K562 (cell line): ENCODE results near the gene PNPO. TPM values are rescaled to one million over a fixed set of nuclear protein-coding genes. Genes with fewer than 3 reads are reported as not detected.
A peak's percentile ranks its signal among the peaks of the same experiment; 100 is the strongest.

Experiments used
- BDP1 ChIP-seq: IDR thresholded peaks from 3 replicates; pipeline ENCODE4 v1.6.1; 2011; ENCODE audit not compliant: insufficient read length, insufficient read depth
- CCNT2 ChIP-seq: IDR thresholded peaks from 2 replicates; pipeline ENCODE4 v1.6.1; 2011; ENCODE audit warnings: borderline replicate concordance, low read depth, mild to moderate bottlenecking, moderate library complexity, mixed read lengths, low read length; ENCODE audit not compliant: insufficient read length; ENCODE audit errors: extremely low read depth
- DACH1 ChIP-seq: fragments of 450-650 bp; IDR thresholded peaks from 2 replicates; pipeline ENCODE4 v1.6.1; 2018; ENCODE audit not compliant: partially characterized antibody
- EGR1 ChIP-seq: fragments of 450-650 bp; conservative IDR thresholded peaks from 2 replicates; pipeline ENCODE4 v1.6.1; 2017; ENCODE audit warnings: mild to moderate bottlenecking
- FOSL1 ChIP-seq: fragments of 200-800 bp; sonication (Bioruptor generic); conservative IDR thresholded peaks from 2 replicates; pipeline ENCODE4 v1.6.1; 2016; ENCODE audit warnings: missing genetic modification characterization, missing compliant biosample characterization
- GTF2A2 ChIP-seq: IDR thresholded peaks from 2 replicates; pipeline ENCODE4 v1.6.1; 2016; ENCODE audit warnings: mild to moderate bottlenecking, missing genetic modification characterization, missing compliant biosample characterization
- GTF2F1 ChIP-seq: IDR thresholded peaks from 2 replicates; pipeline ENCODE4 v1.6.1; 2011; ENCODE audit warnings: low read depth, low read length, improper control_type of control experiment
- KDM1A ChIP-seq, 2 experiments: fragments of 450-650 bp; IDR thresholded peaks; 2 replicates each; pipeline ENCODE4 v1.6.1; 2016; ENCODE audit warnings: mild to moderate bottlenecking in 2 of 2
- KLF1 ChIP-seq: fragments of 450-650 bp; IDR thresholded peaks from 2 replicates; pipeline ENCODE4 v1.6.1; 2016; ENCODE audit warnings: missing genetic modification characterization, missing compliant biosample characterization
- KLF16 ChIP-seq: IDR thresholded peaks from 2 replicates; pipeline ENCODE4 v1.6.1; 2016; ENCODE audit warnings: antibody characterized with exemption
- MEIS2 ChIP-seq: fragments of 450-650 bp; IDR thresholded peaks from 2 replicates; pipeline ENCODE4 v1.6.1; 2014; ENCODE audit warnings: mild to moderate bottlenecking; ENCODE audit not compliant: partially characterized antibody
- NCOA1 ChIP-seq: fragments of 450-650 bp; IDR thresholded peaks from 2 replicates; pipeline ENCODE4 v1.6.1; 2016; ENCODE audit warnings: low read depth
- NR2F6 ChIP-seq: fragments of 450-650 bp; formaldehyde crosslinking; IDR thresholded peaks from 2 replicates; pipeline ENCODE4 v1.4.0; 2020; ENCODE audit warnings: mild to moderate bottlenecking
- OTX1 ChIP-seq: fragments of 450-650 bp; formaldehyde crosslinking; IDR thresholded peaks from 2 replicates; pipeline ENCODE4 v1.4.0; 2022; ENCODE audit warnings: mild to moderate bottlenecking
- RBM17 ChIP-seq: fragments of 200-400 bp; formaldehyde crosslinking; IDR thresholded peaks from 2 replicates; pipeline ENCODE4 v1.6.1; 2017; ENCODE audit warnings: low read depth, mild to moderate bottlenecking, low read length, borderline replicate concordance
- SLC30A9 ChIP-seq: fragments of 250-450 bp; sonication (Bioruptor Pico); IDR thresholded peaks from 2 replicates; pipeline ENCODE4 v1.8.0; 2022; ENCODE audit warnings: mild to moderate bottlenecking, moderate library complexity
- SRSF3 ChIP-seq: fragments of 200-400 bp; formaldehyde crosslinking; IDR thresholded peaks from 2 replicates; pipeline ENCODE4 v1.6.1; 2016; ENCODE audit warnings: mild to moderate bottlenecking, low read length, moderate library complexity; ENCODE audit not compliant: insufficient read depth
- STAT5B ChIP-seq: fragments of 250-450 bp; sonication (Bioruptor Pico); IDR thresholded peaks from 2 replicates; pipeline ENCODE4 v1.8.0; 2021; ENCODE audit warnings: mild to moderate bottlenecking, inconsistent platforms
- TCF7 ChIP-seq: sonication (generic); IDR thresholded peaks from 2 replicates; pipeline ENCODE4 v1.6.1; 2016; ENCODE audit warnings: antibody characterized with exemption, borderline replicate concordance
- THRAP3 ChIP-seq: fragments of 450-650 bp; IDR thresholded peaks from 2 replicates; pipeline ENCODE4 v1.6.1; 2016; ENCODE audit warnings: mild to moderate bottlenecking, inconsistent platforms, borderline replicate concordance
- WHSC1 ChIP-seq: IDR thresholded peaks from one replicate; pipeline ENCODE4 v1.6.1; 2012; ENCODE audit warnings: low read length, control low read depth, inconsistent platforms
- ZFPM2 ChIP-seq: fragments of 250-450 bp; sonication (Bioruptor Pico); IDR thresholded peaks from 2 replicates; pipeline ENCODE4 v1.5.1; 2022; ENCODE audit warnings: mild to moderate bottlenecking
- ZNF445 ChIP-seq: fragments of 250-450 bp; sonication (Bioruptor Pico); IDR thresholded peaks from 2 replicates; pipeline ENCODE4 v1.4.0; 2020; ENCODE audit warnings: low read depth, mild to moderate bottlenecking, moderate library complexity
- ZNF695 ChIP-seq: fragments of 450-650 bp; formaldehyde crosslinking; IDR thresholded peaks from 2 replicates; pipeline ENCODE4 v1.4.0; 2020; ENCODE audit warnings: mild to moderate bottlenecking, moderate library complexity
- ZNF717 ChIP-seq: fragments of 250-450 bp; sonication (Bioruptor Pico); IDR thresholded peaks from 2 replicates; pipeline ENCODE4 v1.5.0; 2021
- ZNF76 ChIP-seq: fragments of 250-450 bp; sonication (Bioruptor Pico); IDR thresholded peaks from 2 replicates; pipeline ENCODE4 v1.4.0; 2020; ENCODE audit warnings: mild to moderate bottlenecking, moderate library complexity, borderline replicate concordance
- polyA plus RNA-seq, 8 experiments: library from polyadenylated mRNA; depleted of rRNA in 4 of 8; stranded (reverse) in 5 of 8; unstranded in 3 of 8; fragments of >200 nt; fragmentation: Nextera tagmentation in 2 of 8; fragmentation: Illumina TruSeq in 1 of 8; extraction: Ambion mirVana in 2 of 8; extraction: Trizol in 1 of 8; gene quantifications; 2 replicates each; pipeline versions ENCODE4 v1.2.1 to v1.2.3, GENCODE V29; 2011 to 2014; ENCODE audit warnings: inconsistent platforms in 1 of 8, missing spikeins in 1 of 8
- total RNA-seq, 7 experiments: library from RNA; depleted of rRNA in 6 of 7; stranded (reverse); fragments of >200 nt in 6 of 7; fragmentation: Illumina TruSeq in 2 of 7; extraction: Trizol in 2 of 7; gene quantifications; 2 replicates each; pipeline versions ENCODE4 v1.2.1 to v1.2.3, GENCODE V29; 2011 to 2021; ENCODE audit warnings: low replicate concordance in 1 of 7
- TF ChIP-seq, protein P1 (sequence below): fragments of 450-650 bp; formaldehyde crosslinking; IDR thresholded peaks from 2 replicates; pipeline ENCODE4 v1.4.0; 2020; ENCODE audit warnings: mild to moderate bottlenecking, moderate library complexity
- TF ChIP-seq, protein P2 (sequence below): sonication (generic); formaldehyde crosslinking; IDR thresholded peaks from 2 replicates; pipeline ENCODE4 v1.8.0; 2022; ENCODE audit warnings: missing genetic modification reagents, mild to moderate bottlenecking, moderate library complexity, borderline replicate concordance
- TF ChIP-seq, protein P3 (sequence below): fragments of 250-450 bp; sonication (Bioruptor Pico); IDR thresholded peaks from 2 replicates; pipeline ENCODE4 v1.4.0; 2020; ENCODE audit warnings: borderline replicate concordance

The PNPO gene
- total and polyA plus RNA-seq, 9 of the 15 experiments (the other 6 are each of a cell fraction or from before 2014, with no cell fraction given), result 16.6 to 39.0 (median 27.4) TPM

DNA sequence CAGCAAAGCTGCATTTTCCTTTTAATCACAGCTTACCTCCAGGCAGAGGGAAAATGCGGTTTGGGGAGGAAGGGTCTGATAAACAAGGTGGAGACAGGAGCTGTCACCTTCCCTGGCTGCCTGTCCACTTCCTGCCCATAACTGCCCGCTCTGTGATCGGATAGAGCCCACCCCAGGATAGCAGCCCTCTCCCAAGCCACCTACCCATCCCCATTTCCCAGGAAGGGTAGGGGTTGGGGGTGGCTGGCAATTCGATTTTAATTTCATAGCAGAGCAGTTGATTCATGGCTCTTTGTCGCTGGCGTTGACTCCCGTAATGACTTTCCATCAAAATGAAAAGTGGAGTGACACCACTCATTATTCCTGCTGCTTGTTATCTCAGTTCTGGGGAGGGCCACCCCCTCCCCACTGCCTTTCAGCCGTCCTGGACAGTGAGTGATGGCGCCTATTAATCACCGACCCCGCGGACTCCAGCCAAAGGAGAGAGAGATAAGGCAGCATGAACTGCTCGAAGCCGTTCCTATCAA is 40.8 kb downstream of the PNPO start (continued):
- TF ChIP-seq EGR1, result peak; percentile 73
- no peak for TF ChIP-seq RBM17
- TF ChIP-seq CCNT2, result peak; percentile 39
- no peak for TF ChIP-seq WHSC1
- no peak for TF ChIP-seq ZNF445 (CRISPR knock-in tag)
- no peak for TF ChIP-seq SLC30A9 (CRISPR knock-in tag)
- TF ChIP-seq, protein P1, sequence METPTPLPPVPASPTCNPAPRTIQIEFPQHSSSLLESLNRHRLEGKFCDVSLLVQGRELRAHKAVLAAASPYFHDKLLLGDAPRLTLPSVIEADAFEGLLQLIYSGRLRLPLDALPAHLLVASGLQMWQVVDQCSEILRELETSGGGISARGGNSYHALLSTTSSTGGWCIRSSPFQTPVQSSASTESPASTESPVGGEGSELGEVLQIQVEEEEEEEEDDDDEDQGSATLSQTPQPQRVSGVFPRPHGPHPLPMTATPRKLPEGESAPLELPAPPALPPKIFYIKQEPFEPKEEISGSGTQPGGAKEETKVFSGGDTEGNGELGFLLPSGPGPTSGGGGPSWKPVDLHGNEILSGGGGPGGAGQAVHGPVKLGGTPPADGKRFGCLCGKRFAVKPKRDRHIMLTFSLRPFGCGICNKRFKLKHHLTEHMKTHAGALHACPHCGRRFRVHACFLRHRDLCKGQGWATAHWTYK, result no peak
- TF ChIP-seq KLF1 (tag), result no peak
- TF ChIP-seq TCF7, result 0 out of 2 replicates have a peak, but pooled peaks have one; percentile 8
- no peak for TF ChIP-seq NCOA1
- no peak for TF ChIP-seq ZNF76 (CRISPR knock-in tag)
- no peak for TF ChIP-seq BDP1
- no peak for TF ChIP-seq THRAP3
- no peak for TF ChIP-seq GTF2A2 (tag)
- peak; percentile 48 for TF ChIP-seq DACH1
- TF ChIP-seq SRSF3, result no peak
- TF ChIP-seq, protein P2, sequence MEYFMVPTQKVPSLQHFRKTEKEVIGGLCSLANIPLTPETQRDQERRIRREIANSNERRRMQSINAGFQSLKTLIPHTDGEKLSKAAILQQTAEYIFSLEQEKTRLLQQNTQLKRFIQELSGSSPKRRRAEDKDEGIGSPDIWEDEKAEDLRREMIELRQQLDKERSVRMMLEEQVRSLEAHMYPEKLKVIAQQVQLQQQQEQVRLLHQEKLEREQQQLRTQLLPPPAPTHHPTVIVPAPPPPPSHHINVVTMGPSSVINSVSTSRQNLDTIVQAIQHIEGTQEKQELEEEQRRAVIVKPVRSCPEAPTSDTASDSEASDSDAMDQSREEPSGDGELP (CRISPR knock-in tag), result no peak
- no peak for TF ChIP-seq ZNF717
- TF ChIP-seq GTF2F1, result no peak
- no peak; the same call in 1 of the 2 replicates for TF ChIP-seq KLF16
- peak; percentile 100 for TF ChIP-seq MEIS2
- TF ChIP-seq, protein P3, sequence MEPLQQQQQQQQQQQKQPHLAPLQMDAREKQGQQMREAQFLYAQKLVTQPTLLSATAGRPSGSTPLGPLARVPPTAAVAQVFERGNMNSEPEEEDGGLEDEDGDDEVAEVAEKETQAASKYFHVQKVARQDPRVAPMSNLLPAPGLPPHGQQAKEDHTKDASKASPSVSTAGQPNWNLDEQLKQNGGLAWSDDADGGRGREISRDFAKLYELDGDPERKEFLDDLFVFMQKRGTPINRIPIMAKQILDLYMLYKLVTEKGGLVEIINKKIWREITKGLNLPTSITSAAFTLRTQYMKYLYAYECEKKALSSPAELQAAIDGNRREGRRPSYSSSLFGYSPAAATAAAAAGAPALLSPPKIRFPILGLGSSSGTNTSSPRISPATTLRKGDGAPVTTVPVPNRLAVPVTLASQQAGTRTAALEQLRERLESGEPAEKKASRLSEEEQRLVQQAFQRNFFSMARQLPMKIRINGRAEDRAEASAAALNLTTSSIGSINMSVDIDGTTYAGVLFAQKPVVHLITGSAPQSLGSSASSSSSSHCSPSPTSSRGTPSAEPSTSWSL (CRISPR knock-in tag), result no peak
- TF ChIP-seq KDM1A (IDR thresholded peaks at IDR 0.05), result peak; percentile 35 to 53; a peak in 2 of 4 replicates
- no peak for TF ChIP-seq NR2F6 (CRISPR knock-in tag)
- no peak for TF ChIP-seq ZNF695
- TF ChIP-seq ZFPM2, result 0 out of 2 replicates have a peak, but pooled peaks have one; percentile 52
- TF ChIP-seq OTX1 (CRISPR knock-in tag), result 0 out of 2 replicates have a peak, but pooled peaks have one; percentile 24
- no peak for TF ChIP-seq STAT5B (CRISPR knock-in tag)
- TF ChIP-seq FOSL1 (tag), result peak; percentile 66
